ENCODE measurements around the gene ZBTB20. TPM values are rescaled to one million over a fixed set of nuclear protein-coding genes. Genes with fewer than 3 reads are reported as not detected.

ZBTB20 gene
- total and polyA plus RNA-seq, 10 of the 15 experiments (the other 5 are each of a cell fraction or from before 2014, with no cell fraction given): 0.20 to 5.5 (median 2.2) TPM

DNA sequence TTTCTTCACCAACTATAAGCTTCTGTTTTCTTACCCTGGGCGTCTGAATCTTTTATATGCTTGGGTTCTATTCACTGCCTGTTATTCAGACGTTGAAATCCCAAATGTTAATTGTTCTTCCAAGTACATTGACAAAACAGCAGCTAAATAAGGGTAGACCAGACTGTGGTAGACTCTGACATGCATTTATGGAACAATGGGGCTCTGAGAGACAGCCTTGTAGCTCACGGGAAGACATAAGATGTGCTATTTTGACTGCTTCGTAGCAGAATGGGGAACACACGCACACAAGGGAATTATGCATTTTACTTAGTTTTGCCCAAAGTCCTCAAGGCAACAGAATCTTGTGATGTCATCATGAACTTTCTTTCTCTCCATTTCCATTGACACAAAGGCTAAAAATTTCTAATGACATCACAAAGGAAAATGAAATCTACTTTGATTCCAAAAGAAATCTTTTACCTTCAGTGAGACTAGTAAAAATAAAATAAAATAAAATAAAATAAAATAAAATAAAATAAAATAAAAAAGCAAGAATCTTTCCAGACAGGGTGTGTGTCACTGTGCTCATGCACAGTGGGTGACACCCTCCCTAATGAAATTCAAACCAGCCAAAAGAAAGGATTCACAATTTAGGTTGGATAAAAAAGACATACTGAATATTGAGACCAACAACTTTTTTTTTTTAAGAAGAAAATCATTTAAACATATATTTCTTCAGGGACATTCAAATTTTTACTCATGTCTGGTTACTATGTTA is 346.6 kb downstream of the ZBTB20 start (continued):
- no peak for TF ChIP-seq ATF7 (IDR thresholded peaks at IDR 0.05; ENCODE audit: low read depth)
- no peak for TF ChIP-seq PML (IDR thresholded peaks at IDR 0.05; ENCODE audit: low read length)
- no peak for TF ChIP-seq REST (IDR thresholded peaks at IDR 0.05; ENCODE audit: low read depth, low read length)
- TF ChIP-seq HDAC2 (IDR thresholded peaks at IDR 0.05): no peak

- RAD21 ChIA-PET (ENCODE audit: unreplicated experiment): no interaction called here
- FAIRE-seq (no peak), DNase-seq (ENCODE audit: low read depth, low spot score) (no peak), ATAC-seq (no peak)
- Histone ChIP-seq H3K4me3 (no peak overlapping the region), H3K79me2 (ENCODE audit: control insufficient read depth, insufficient read depth, low read length) (no peaks in the 10 kb centered on the region), H3K4me2 (ENCODE audit: control insufficient read depth, insufficient read depth) (no peak overlapping the region), H3K36me3 (ENCODE audit: control insufficient read depth in 2 of 2, insufficient read depth in 2 of 2, low read length in 1 of 2) (no peaks in the 10 kb centered on the region), H3K9me3 (replicated peaks; ENCODE audit: control insufficient read depth, insufficient read depth, low read length) (no peaks in the 10 kb centered on the region), H3K27me3 (replicated peaks in 1 of 2; ENCODE audit: control insufficient read depth in 2 of 2, insufficient read depth in 2 of 2, low read length in 1 of 2) (no peaks in the 10 kb centered on the region), H3K27ac (ENCODE audit: control insufficient read depth, insufficient read depth) (no peak overlapping the region), H4K20me1 (ENCODE audit: control insufficient read depth, insufficient read depth) (no peaks in the 10 kb centered on the region), H3K4me1 (ENCODE audit: control insufficient read depth, insufficient read depth, low read length) (no peaks in the 10 kb centered on the region), H3K9ac (ENCODE audit: control insufficient read depth, insufficient read depth, low read length) (no peak overlapping the region), H2AFZ (ENCODE audit: control insufficient read depth, low read depth, low read length) (no peak overlapping the region)
- WGBS (ENCODE audit: insufficient coverage, insufficient replicate concordance, low lambda C conversion rate, missing lambda C conversion rate): 84% methylated on average over 4 of the region's 4 CpGs
- intact Hi-C loops (cut with micrococcal nuclease; ENCODE audit: unreplicated experiment) (no loop called here), in situ Hi-C loops (cut with MboI) (no loop called here)
- SMC1A ChIA-PET (ENCODE audit: uncharacterized antibody, unreplicated experiment): no interaction called here
- POLR2A ChIA-PET: no interaction called here
- no TSS peak for BruUV-seq (replicated peaks)
- CTCF ChIA-PET: no interaction called here
- TF ChIP-seq TCF7 (IDR thresholded peaks at IDR 0.05; ENCODE audit: borderline replicate concordance) (no peak), BMI1 (IDR thresholded peaks at IDR 0.05; ENCODE audit: borderline replicate concordance) (no peak), CHD2 (IDR thresholded peaks at IDR 0.05; ENCODE audit: borderline replicate concordance, low read depth, low read length) (no peak), POLR2AphosphoS5 (IDR thresholded peaks at IDR 0.05; ENCODE audit: low read length) (no peak), EZH2 (IDR thresholded peaks at IDR 0.05; ENCODE audit: borderline replicate concordance, control insufficient read depth, low read depth, low read length) (no peak), YBX1 (IDR thresholded peaks at IDR 0.05) (no peak), NFXL1 (IDR thresholded peaks at IDR 0.05; ENCODE audit: borderline replicate concordance) (no peak), EP300 (IDR thresholded peaks at IDR 0.05; ENCODE audit: borderline replicate concordance in 1 of 2, control insufficient read depth in 1 of 2, low read depth in 2 of 2, low read length in 2 of 2) (no peak)
- TF ChIP-seq, protein P1, sequence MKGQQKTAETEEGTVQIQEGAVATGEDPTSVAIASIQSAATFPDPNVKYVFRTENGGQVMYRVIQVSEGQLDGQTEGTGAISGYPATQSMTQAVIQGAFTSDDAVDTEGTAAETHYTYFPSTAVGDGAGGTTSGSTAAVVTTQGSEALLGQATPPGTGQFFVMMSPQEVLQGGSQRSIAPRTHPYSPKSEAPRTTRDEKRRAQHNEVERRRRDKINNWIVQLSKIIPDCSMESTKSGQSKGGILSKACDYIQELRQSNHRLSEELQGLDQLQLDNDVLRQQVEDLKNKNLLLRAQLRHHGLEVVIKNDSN (IDR thresholded peaks at IDR 0.05; ENCODE audit: borderline replicate concordance, extremely low read length, insufficient read depth, low read depth, low read length): no peak
- TF ChIP-seq, protein P2, sequence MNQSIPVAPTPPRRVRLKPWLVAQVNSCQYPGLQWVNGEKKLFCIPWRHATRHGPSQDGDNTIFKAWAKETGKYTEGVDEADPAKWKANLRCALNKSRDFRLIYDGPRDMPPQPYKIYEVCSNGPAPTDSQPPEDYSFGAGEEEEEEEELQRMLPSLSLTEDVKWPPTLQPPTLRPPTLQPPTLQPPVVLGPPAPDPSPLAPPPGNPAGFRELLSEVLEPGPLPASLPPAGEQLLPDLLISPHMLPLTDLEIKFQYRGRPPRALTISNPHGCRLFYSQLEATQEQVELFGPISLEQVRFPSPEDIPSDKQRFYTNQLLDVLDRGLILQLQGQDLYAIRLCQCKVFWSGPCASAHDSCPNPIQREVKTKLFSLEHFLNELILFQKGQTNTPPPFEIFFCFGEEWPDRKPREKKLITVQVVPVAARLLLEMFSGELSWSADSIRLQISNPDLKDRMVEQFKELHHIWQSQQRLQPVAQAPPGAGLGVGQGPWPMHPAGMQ (IDR thresholded peaks at IDR 0.05; ENCODE audit: borderline replicate concordance): no peak
- TF ChIP-seq, protein P3, sequence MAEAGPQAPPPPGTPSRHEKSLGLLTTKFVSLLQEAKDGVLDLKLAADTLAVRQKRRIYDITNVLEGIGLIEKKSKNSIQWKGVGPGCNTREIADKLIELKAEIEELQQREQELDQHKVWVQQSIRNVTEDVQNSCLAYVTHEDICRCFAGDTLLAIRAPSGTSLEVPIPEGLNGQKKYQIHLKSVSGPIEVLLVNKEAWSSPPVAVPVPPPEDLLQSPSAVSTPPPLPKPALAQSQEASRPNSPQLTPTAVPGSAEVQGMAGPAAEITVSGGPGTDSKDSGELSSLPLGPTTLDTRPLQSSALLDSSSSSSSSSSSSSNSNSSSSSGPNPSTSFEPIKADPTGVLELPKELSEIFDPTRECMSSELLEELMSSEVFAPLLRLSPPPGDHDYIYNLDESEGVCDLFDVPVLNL (IDR thresholded peaks at IDR 0.05; ENCODE audit: low read depth, low read length): no peak
These were observed 347.3 kb downstream of the ZBTB20 start for GRCh38 chr3:114799816-114800215.
